Effector memory CD8-positive, alpha-beta T cell (primary cell): ENCODE measurements around the gene EGFL6.

Experiments
- ATAC-seq: fragments of 150-1000 bp; cut with Tn5 transposase; replicated peaks from 2 replicates; pipeline ENCODE4 v1.10.0; 2021; ENCODE audit warnings: mild to moderate bottlenecking, moderate library complexity
- DNase-seq, 3 experiments: peaks; one replicate each; pipeline ENCODE4 v3.0.0; 2021
- H3K27ac Mint-ChIP-seq, 2 donors: one replicate each; pipeline ENCODE4 v1.8.0; 2022; ENCODE audit warnings: mild to moderate bottlenecking in 2 of 2, mixed read lengths in 2 of 2, moderate library complexity in 2 of 2
- H3K27me3 Mint-ChIP-seq, 2 donors: one replicate each; pipeline ENCODE4 v1.8.0; 2022; ENCODE audit warnings: mixed read lengths in 2 of 2
- H3K36me3 Mint-ChIP-seq: one replicate; pipeline ENCODE4 v1.8.0; 2022; ENCODE audit warnings: mild to moderate bottlenecking, moderate library complexity, mixed read lengths; ENCODE audit not compliant: insufficient read depth
- H3K4me1 Mint-ChIP-seq, 2 donors: one replicate each; pipeline ENCODE4 v1.8.0; 2022; ENCODE audit warnings: low read depth in 2 of 2, mixed read lengths in 2 of 2
- H3K4me3 Mint-ChIP-seq, 2 donors: one replicate each; pipeline ENCODE4 v1.8.0; 2022; ENCODE audit warnings: mild to moderate bottlenecking in 2 of 2, mixed read lengths in 2 of 2, moderate library complexity in 2 of 2
- H3K9me3 Mint-ChIP-seq, 2 donors: one replicate each; pipeline ENCODE4 v1.8.0; 2022; ENCODE audit warnings: mixed read lengths in 2 of 2

EGFL6 gene

GRCh38 chrX:13649838-13650237 lies 80.4 kb downstream of the EGFL6 start:
- ATAC-seq (no peak), DNase-seq (no peak)
- no peaks in the 10 kb centered on the region for H3K27me3 Mint-ChIP-seq
- no peaks in the 10 kb centered on the region for H3K9me3 Mint-ChIP-seq
- H3K27ac Mint-ChIP-seq = no peak overlapping the region
- H3K4me1 Mint-ChIP-seq = peaks cover 8 to 14% of the 10 kb centered on the region in 2 donors
- no peak overlapping the region for H3K4me3 Mint-ChIP-seq
- H3K36me3 Mint-ChIP-seq = peaks cover 3% of the 10 kb centered on the region

GRCh38 chrX:13650318-13650717 lies 80.9 kb downstream of the EGFL6 start:
- H3K4me3 Mint-ChIP-seq = no peak overlapping the region
- no peak overlapping the region for H3K27ac Mint-ChIP-seq
- H3K27me3 Mint-ChIP-seq = no peaks in the 10 kb centered on the region
- H3K36me3 Mint-ChIP-seq = peaks cover 3% of the 10 kb centered on the region
- no peak for ATAC-seq
- peaks cover 12 to 14% of the 10 kb centered on the region in 2 donors for H3K4me1 Mint-ChIP-seq
- H3K9me3 Mint-ChIP-seq = no peaks in the 10 kb centered on the region
- no peak for DNase-seq

GRCh38 chrX:13651150-13651549 lies 81.7 kb downstream of the EGFL6 start:
- no peaks in the 10 kb centered on the region for H3K27me3 Mint-ChIP-seq
- no peak for DNase-seq
- peaks cover 3% of the 10 kb centered on the region for H3K36me3 Mint-ChIP-seq
- H3K9me3 Mint-ChIP-seq = no peaks in the 10 kb centered on the region
- H3K27ac Mint-ChIP-seq = no peak overlapping the region
- peaks cover 12 to 13% of the 10 kb centered on the region in 2 donors for H3K4me1 Mint-ChIP-seq
- no peak overlapping the region for H3K4me3 Mint-ChIP-seq
- ATAC-seq = no peak

GRCh38 chrX:13652287-13652793 lies 82.9 kb downstream of the EGFL6 start:
- Mint-ChIP-seq H3K27me3 (no peaks in the 10 kb centered on the region), H3K27ac (peak overlapping the region; percentile 92 to 95), H3K4me3 (peak overlapping the region; percentile 84 to 87), H3K36me3 (peaks cover 3% of the 10 kb centered on the region), H3K9me3 (no peaks in the 10 kb centered on the region), H3K4me1 (peaks cover 9% of the 10 kb centered on the region in 2 donors)
- ATAC-seq (no peak), DNase-seq (no peak)

GRCh38 chrX:13652850-13653693 lies 83.7 kb downstream of the EGFL6 start, which contains the start of gene TCEANC:
Gene TCEANC, plus strand, starts transcription at chrX:13653141. Its CDS starts 9,368 bp downstream, at chrX:13662509.
- H3K4me1 Mint-ChIP-seq = peaks cover 4 to 5% of the 10 kb centered on the region in 2 donors

GRCh38 chrX:13654116-13654515 lies 84.7 kb downstream of the EGFL6 start:
- Mint-ChIP-seq H3K4me1 (peaks cover 5 to 11% of the 10 kb centered on the region in 2 donors), H3K27me3 (no peaks in the 10 kb centered on the region), H3K27ac (peak overlapping the region; percentile 92 to 95), H3K9me3 (no peaks in the 10 kb centered on the region), H3K4me3 (peak overlapping the region; percentile 84 to 87), H3K36me3 (peaks cover 18% of the 10 kb centered on the region)
- no peak for ATAC-seq
- no peak for DNase-seq

More at GRCh38 chrX:13652850-13653693, 83.7 kb downstream of the EGFL6 start, which contains the start of gene TCEANC:
- H3K27ac Mint-ChIP-seq = peak within 1 kb of the TSS; percentile 92 to 95
- H3K4me3 Mint-ChIP-seq = peak within 1 kb of the TSS; percentile 84 to 87
- H3K9me3 Mint-ChIP-seq = no peaks in the 10 kb centered on the region
- ATAC-seq (peak; percentile 89), DNase-seq (peak; percentile 84 to 89 (median 88))
- H3K27me3 Mint-ChIP-seq = no peaks in the 10 kb centered on the region
- peaks cover 8% of the 10 kb centered on the region for H3K36me3 Mint-ChIP-seq

GRCh38 chrX:13655674-13656073 lies 86.3 kb downstream of the EGFL6 start:
- Mint-ChIP-seq H3K36me3 (peaks cover 18% of the 10 kb centered on the region), H3K27me3 (no peaks in the 10 kb centered on the region), H3K27ac (no peak overlapping the region), H3K4me3 (no peak overlapping the region), H3K4me1 (peaks cover 5 to 13% of the 10 kb centered on the region in 2 donors), H3K9me3 (no peaks in the 10 kb centered on the region)
- ATAC-seq = no peak
- DNase-seq = no peak

- H3K27ac Mint-ChIP-seq = peak overlapping the region; percentile 80 to 88
These were observed 89.2 kb downstream of the EGFL6 start for GRCh38 chrX:13658602-13659001.

GRCh38 chrX:13659063-13659462 lies 89.7 kb downstream of the EGFL6 start:
- Mint-ChIP-seq H3K4me1 (peaks cover 5 to 8% of the 10 kb centered on the region in 2 donors), H3K4me3 (peak overlapping the region in 1 of 2 donors; percentile 15)

More at GRCh38 chrX:13658602-13659001, 89.2 kb downstream of the EGFL6 start:
- ATAC-seq (peak; percentile 65), DNase-seq (peak; percentile 25 to 32 (median 27))
- Mint-ChIP-seq H3K4me1 (peaks cover 5 to 8% of the 10 kb centered on the region in 2 donors), H3K27me3 (no peaks in the 10 kb centered on the region), H3K9me3 (no peaks in the 10 kb centered on the region), H3K4me3 (peak overlapping the region in 1 of 2 donors; percentile 15), H3K36me3 (peaks cover 28% of the 10 kb centered on the region)

GRCh38 chrX:13661735-13662288 lies 92.4 kb downstream of the EGFL6 start:
- peak overlapping the region; percentile 25 to 38 for H3K4me3 Mint-ChIP-seq
- ATAC-seq = peak; percentile 35
- H3K27ac Mint-ChIP-seq = peak overlapping the region; percentile 29 to 74
- peaks cover 0 to 8% of the 10 kb centered on the region in 2 donors for H3K4me1 Mint-ChIP-seq
- H3K27me3 Mint-ChIP-seq = no peaks in the 10 kb centered on the region
- no peaks in the 10 kb centered on the region for H3K9me3 Mint-ChIP-seq
- peaks cover 33% of the 10 kb centered on the region for H3K36me3 Mint-ChIP-seq
- DNase-seq = no peak

More at GRCh38 chrX:13659063-13659462, 89.7 kb downstream of the EGFL6 start:
- Mint-ChIP-seq H3K36me3 (peaks cover 28% of the 10 kb centered on the region), H3K27ac (peak overlapping the region; percentile 80 to 88), H3K9me3 (no peaks in the 10 kb centered on the region), H3K27me3 (no peaks in the 10 kb centered on the region)
- ATAC-seq = peak; percentile 37
- DNase-seq = no peak

GRCh38 chrX:13662355-13662791 lies 93.0 kb downstream of the EGFL6 start:
- Mint-ChIP-seq H3K27ac (peak overlapping the region; percentile 29 to 74), H3K4me3 (peak overlapping the region; percentile 25 to 38), H3K36me3 (peaks cover 33% of the 10 kb centered on the region), H3K27me3 (no peaks in the 10 kb centered on the region), H3K9me3 (no peaks in the 10 kb centered on the region), H3K4me1 (peaks cover 0 to 8% of the 10 kb centered on the region in 2 donors)
- no peak for DNase-seq
- no peak for ATAC-seq

- Mint-ChIP-seq H3K9me3 (no peaks in the 10 kb centered on the region), H3K27me3 (no peaks in the 10 kb centered on the region), H3K4me1 (peaks cover 0 to 2% of the 10 kb centered on the region in 2 donors), H3K4me3 (no peak overlapping the region), H3K27ac (no peak overlapping the region), H3K36me3 (peaks cover 20% of the 10 kb centered on the region)
- DNase-seq = no peak
- ATAC-seq = no peak
These were observed 94.6 kb downstream of the EGFL6 start for GRCh38 chrX:13664020-13664419.

- Mint-ChIP-seq H3K27me3 (no peaks in the 10 kb centered on the region), H3K4me1 (peaks cover 1 to 5% of the 10 kb centered on the region in 2 donors), H3K4me3 (no peak overlapping the region), H3K27ac (no peak overlapping the region), H3K36me3 (peaks cover 12% of the 10 kb centered on the region), H3K9me3 (no peaks in the 10 kb centered on the region)
- ATAC-seq (no peak), DNase-seq (no peak)
These were observed 97.4 kb downstream of the EGFL6 start for GRCh38 chrX:13666836-13667235.
